K562 (cell line): Measurements from ENCODE around the gene SYT8. TPM values are rescaled to one million over a fixed set of nuclear protein-coding genes. Genes with fewer than 3 reads are reported as not detected.

Experiments used
- ARHGAP35 ChIP-seq: fragments of 450-650 bp; IDR thresholded peaks from 2 replicates; pipeline ENCODE4 v1.6.1; 2018; ENCODE audit not compliant: partially characterized antibody
- CBFA2T3 ChIP-seq: fragments of 450-650 bp; IDR thresholded peaks from 2 replicates; pipeline ENCODE4 v1.6.1; 2017
- EP400 ChIP-seq: fragments of 450-650 bp; IDR thresholded peaks from 2 replicates; pipeline ENCODE4 v1.6.1; 2017; ENCODE audit warnings: antibody characterized with exemption, mild to moderate bottlenecking, moderate library complexity
- HDAC2 ChIP-seq: fragments of 450-650 bp; IDR thresholded peaks from 2 replicates; pipeline ENCODE4 v1.6.1; 2016; ENCODE audit warnings: mild to moderate bottlenecking
- ILK ChIP-seq: fragments of 450-650 bp; IDR thresholded peaks from 2 replicates; pipeline ENCODE4 v1.6.1; 2016; ENCODE audit warnings: missing genetic modification characterization, low read depth, mild to moderate bottlenecking, missing compliant biosample characterization, moderate library complexity, borderline replicate concordance
- MTA2 ChIP-seq: fragments of 450-650 bp; IDR thresholded peaks from 2 replicates; pipeline ENCODE4 v1.6.1; 2016; ENCODE audit warnings: low read depth
- THRAP3 ChIP-seq: fragments of 450-650 bp; IDR thresholded peaks from 2 replicates; pipeline ENCODE4 v1.6.1; 2016; ENCODE audit warnings: mild to moderate bottlenecking, inconsistent platforms, borderline replicate concordance
- ZNF395 ChIP-seq: fragments of 200-800 bp; sonication (Bioruptor generic); IDR thresholded peaks from 2 replicates; pipeline ENCODE4 v1.6.1; 2017; ENCODE audit warnings: missing genetic modification characterization, missing compliant biosample characterization
- polyA plus RNA-seq, 8 experiments: library from polyadenylated mRNA; depleted of rRNA in 4 of 8; stranded (reverse) in 5 of 8; unstranded in 3 of 8; fragments of >200 nt; fragmentation: Nextera tagmentation in 2 of 8; fragmentation: Illumina TruSeq in 1 of 8; extraction: Ambion mirVana in 2 of 8; extraction: Trizol in 1 of 8; gene quantifications; 2 replicates each; pipeline versions ENCODE4 v1.2.1 to v1.2.3, GENCODE V29; 2011 to 2014; ENCODE audit warnings: inconsistent platforms in 1 of 8, missing spikeins in 1 of 8
- total RNA-seq, 7 experiments: library from RNA; depleted of rRNA in 6 of 7; stranded (reverse); fragments of >200 nt in 6 of 7; fragmentation: Illumina TruSeq in 2 of 7; extraction: Trizol in 2 of 7; gene quantifications; 2 replicates each; pipeline versions ENCODE4 v1.2.1 to v1.2.3, GENCODE V29; 2011 to 2021; ENCODE audit warnings: low replicate concordance in 1 of 7
- TF ChIP-seq, protein P1 (sequence below): sonication (generic); formaldehyde crosslinking; IDR thresholded peaks from 2 replicates; pipeline ENCODE4 v1.8.0; 2022; ENCODE audit warnings: mild to moderate bottlenecking, missing genetic modification reagents, borderline replicate concordance
- TF ChIP-seq, protein P2 (sequence below): fragments of 450-650 bp; IDR thresholded peaks from 2 replicates; pipeline ENCODE4 v1.6.1; 2016; ENCODE audit warnings: low read depth
- TF ChIP-seq, protein P3 (sequence below): fragments of 450-650 bp; IDR thresholded peaks from 2 replicates; pipeline ENCODE4 v1.6.1; 2016; ENCODE audit warnings: borderline replicate concordance

Gene SYT8
- total and polyA plus RNA-seq, 9 of the 15 experiments (the other 6 are each of a cell fraction or from before 2014, with no cell fraction given), result not detected

DNA sequence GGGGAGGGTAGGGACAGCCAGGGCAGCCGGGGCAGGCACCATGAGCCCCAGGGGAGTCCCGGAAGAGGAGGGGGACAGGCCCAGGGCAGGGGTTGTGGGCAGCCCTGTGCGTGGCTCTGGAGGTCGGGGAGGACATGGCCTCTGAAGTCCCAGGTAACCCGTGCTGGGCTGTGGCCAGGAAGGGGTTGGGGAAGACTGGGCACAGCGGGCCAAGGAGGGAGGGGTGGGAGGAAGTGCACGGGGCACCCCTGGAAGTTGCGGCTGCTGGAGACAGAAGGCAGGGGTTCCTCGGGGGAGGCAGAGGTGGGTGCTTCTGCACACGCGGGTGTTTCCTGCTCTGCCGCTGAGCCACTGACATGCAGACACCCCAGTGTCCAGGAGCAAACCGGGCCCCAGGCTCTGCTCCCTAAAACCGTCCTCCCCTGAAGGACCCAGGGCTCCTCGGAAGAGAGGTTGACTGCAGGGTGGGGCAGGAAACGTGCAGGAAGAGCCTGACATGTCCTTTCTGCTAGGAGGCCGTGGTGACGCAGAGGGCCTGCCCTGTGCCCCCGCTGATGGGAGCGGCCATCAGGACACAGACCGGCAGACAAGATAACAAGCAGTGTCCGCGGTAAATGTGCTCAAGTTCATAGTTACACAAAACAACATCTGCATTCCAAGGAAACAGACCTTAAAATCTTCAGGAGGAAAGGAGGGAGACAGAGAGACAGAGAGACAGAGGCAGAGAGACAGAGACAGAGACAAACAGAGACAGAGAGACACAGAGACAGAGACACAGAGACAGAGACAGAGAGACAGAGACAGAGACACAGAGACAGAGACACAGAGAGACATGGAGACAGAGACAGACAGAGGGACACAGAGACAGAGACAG, 9.7 kb downstream of the SYT8 start (continued):
- TF ChIP-seq ARHGAP35 (peak; percentile 68), THRAP3 (peak; percentile 80; the same call in 1 of the 2 replicates), MTA2 (peak; percentile 57), EP400 (no peak), CBFA2T3 (peak; percentile 91), ZNF395 (0 out of 2 replicates have a peak, but pooled peaks have one; percentile 26), HDAC2 (peak; percentile 74; the same call in 1 of the 2 replicates), ILK (tag) (no peak)
- TF ChIP-seq, protein P1, sequence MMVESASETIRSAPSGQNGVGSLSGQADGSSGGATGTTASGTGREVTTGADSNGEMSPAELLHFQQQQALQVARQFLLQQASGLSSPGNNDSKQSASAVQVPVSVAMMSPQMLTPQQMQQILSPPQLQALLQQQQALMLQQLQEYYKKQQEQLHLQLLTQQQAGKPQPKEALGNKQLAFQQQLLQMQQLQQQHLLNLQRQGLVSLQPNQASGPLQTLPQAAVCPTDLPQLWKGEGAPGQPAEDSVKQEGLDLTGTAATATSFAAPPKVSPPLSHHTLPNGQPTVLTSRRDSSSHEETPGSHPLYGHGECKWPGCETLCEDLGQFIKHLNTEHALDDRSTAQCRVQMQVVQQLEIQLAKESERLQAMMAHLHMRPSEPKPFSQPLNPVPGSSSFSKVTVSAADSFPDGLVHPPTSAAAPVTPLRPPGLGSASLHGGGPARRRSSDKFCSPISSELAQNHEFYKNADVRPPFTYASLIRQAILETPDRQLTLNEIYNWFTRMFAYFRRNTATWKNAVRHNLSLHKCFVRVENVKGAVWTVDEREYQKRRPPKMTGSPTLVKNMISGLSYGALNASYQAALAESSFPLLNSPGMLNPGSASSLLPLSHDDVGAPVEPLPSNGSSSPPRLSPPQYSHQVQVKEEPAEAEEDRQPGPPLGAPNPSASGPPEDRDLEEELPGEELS (CRISPR knock-in tag), result 0 out of 2 replicates have a peak, but pooled peaks have one; percentile 61
- TF ChIP-seq, protein P2, sequence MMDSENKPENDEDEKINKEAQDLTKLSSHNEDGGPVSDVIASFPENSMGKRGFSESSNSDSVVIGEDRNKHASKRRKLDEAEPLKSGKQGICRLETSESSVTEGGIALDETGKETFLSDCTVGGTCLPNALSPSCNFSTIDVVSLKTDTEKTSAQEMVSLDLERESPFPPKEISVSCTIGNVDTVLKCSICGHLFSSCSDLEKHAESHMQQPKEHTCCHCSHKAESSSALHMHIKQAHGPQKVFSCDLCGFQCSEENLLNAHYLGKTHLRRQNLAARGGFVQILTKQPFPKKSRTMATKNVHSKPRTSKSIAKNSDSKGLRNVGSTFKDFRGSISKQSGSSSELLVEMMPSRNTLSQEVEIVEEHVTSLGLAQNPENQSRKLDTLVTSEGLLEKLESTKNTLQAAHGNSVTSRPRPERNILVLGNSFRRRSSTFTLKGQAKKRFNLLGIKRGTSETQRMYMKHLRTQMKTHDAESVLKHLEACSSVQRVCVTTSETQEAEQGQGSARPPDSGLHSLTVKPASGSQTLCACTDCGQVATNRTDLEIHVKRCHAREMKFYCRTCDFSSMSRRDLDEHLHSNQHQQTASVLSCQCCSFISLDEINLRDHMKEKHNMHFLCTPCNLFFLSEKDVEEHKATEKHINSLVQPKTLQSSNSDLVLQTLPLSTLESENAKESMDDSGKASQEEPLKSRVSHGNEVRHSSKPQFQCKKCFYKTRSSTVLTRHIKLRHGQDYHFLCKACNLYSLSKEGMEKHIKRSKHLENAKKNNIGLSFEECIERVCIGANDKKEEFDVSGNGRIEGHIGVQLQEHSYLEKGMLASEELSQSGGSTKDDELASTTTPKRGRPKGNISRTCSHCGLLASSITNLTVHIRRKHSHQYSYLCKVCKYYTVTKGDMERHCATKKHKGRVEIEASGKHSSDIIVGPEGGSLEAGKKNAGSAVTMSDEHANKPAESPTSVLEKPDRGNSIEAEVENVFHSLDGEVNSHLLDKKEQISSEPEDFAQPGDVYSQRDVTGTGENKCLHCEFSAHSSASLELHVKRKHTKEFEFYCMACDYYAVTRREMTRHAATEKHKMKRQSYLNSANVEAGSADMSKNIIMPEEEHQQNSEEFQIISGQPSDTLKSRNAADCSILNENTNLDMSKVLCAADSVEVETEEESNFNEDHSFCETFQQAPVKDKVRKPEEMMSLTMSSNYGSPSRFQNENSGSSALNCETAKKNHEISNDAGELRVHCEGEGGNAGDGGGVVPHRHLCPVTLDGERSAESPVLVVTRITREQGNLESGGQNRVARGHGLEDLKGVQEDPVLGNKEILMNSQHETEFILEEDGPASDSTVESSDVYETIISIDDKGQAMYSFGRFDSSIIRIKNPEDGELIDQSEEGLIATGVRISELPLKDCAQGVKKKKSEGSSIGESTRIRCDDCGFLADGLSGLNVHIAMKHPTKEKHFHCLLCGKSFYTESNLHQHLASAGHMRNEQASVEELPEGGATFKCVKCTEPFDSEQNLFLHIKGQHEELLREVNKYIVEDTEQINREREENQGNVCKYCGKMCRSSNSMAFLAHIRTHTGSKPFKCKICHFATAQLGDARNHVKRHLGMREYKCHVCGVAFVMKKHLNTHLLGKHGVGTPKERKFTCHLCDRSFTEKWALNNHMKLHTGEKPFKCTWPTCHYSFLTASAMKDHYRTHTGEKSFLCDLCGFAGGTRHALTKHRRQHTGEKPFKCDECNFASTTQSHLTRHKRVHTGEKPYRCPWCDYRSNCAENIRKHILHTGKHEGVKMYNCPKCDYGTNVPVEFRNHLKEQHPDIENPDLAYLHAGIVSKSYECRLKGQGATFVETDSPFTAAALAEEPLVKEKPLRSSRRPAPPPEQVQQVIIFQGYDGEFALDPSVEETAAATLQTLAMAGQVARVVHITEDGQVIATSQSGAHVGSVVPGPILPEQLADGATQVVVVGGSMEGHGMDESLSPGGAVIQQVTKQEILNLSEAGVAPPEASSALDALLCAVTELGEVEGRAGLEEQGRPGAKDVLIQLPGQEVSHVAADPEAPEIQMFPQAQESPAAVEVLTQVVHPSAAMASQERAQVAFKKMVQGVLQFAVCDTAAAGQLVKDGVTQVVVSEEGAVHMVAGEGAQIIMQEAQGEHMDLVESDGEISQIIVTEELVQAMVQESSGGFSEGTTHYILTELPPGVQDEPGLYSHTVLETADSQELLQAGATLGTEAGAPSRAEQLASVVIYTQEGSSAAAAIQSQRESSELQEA, result 0 out of 2 replicates have a peak, but pooled peaks have one; percentile 44
- TF ChIP-seq, protein P3, sequence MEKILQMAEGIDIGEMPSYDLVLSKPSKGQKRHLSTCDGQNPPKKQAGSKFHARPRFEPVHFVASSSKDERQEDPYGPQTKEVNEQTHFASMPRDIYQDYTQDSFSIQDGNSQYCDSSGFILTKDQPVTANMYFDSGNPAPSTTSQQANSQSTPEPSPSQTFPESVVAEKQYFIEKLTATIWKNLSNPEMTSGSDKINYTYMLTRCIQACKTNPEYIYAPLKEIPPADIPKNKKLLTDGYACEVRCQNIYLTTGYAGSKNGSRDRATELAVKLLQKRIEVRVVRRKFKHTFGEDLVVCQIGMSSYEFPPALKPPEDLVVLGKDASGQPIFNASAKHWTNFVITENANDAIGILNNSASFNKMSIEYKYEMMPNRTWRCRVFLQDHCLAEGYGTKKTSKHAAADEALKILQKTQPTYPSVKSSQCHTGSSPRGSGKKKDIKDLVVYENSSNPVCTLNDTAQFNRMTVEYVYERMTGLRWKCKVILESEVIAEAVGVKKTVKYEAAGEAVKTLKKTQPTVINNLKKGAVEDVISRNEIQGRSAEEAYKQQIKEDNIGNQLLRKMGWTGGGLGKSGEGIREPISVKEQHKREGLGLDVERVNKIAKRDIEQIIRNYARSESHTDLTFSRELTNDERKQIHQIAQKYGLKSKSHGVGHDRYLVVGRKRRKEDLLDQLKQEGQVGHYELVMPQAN, result peak; percentile 86
